ENCODE measurements around the gene EFCAB9. TPM values are rescaled to one million over a fixed set of nuclear protein-coding genes. Genes with fewer than 3 reads are reported as not detected.

Gene EFCAB9
- total RNA-seq, 1 donor from 2014 or later = not detected

GRCh38 chr5:172165465-172165864 lies 28.5 kb upstream of the EFCAB9 start:
- intact Hi-C loops (cut with micrococcal nuclease) = no loop called here

GRCh38 chr5:172166030-172166826 lies 27.7 kb upstream of the EFCAB9 start:
- intact Hi-C loops (cut with micrococcal nuclease) = no loop called here

GRCh38 chr5:172167895-172168294 lies 26.1 kb upstream of the EFCAB9 start:
- intact Hi-C loops (cut with micrococcal nuclease) = no loop called here

GRCh38 chr5:172168311-172168710 lies 25.7 kb upstream of the EFCAB9 start:
- intact Hi-C loops (cut with micrococcal nuclease) = no loop called here

- intact Hi-C loops (cut with micrococcal nuclease) = no loop called here
Observed at GRCh38 chr5:172169216-172169615, 24.8 kb upstream of the EFCAB9 start.

GRCh38 chr5:172170251-172170701 lies 23.7 kb upstream of the EFCAB9 start:
- intact Hi-C loops (cut with micrococcal nuclease) = loop anchor here (2.0 to 10.0 kb wide), 4 partner anchors 17 to 1895 kb away; partner anchors contain the start of gene ATP6V0E1

- intact Hi-C loops (cut with micrococcal nuclease) = loop anchor here (2.0 to 10.0 kb wide), 4 partner anchors 18 to 1896 kb away; partner anchors contain the start of gene ATP6V0E1
Observed at GRCh38 chr5:172171118-172171517, 22.9 kb upstream of the EFCAB9 start.

- intact Hi-C loops (cut with micrococcal nuclease) = loop anchor here (5.0 to 10.0 kb wide), 3 partner anchors 49 to 1898 kb away; partner anchors contain the start of gene ATP6V0E1
Observed at GRCh38 chr5:172172912-172173563, 20.9 kb upstream of the EFCAB9 start.

GRCh38 chr5:172173564-172174153 lies 20.3 kb upstream of the EFCAB9 start:
- intact Hi-C loops (cut with micrococcal nuclease) = loop anchor here (1.0 to 10.0 kb wide), 7 partner anchors 23 to 1899 kb away; partner anchors contain the start of genes ATP6V0E1 and FBXW11

- intact Hi-C loops (cut with micrococcal nuclease) = loop anchor here (1.0 to 10.0 kb wide), 10 partner anchors 12 to 1900 kb away; partner anchors contain the start of genes ATP6V0E1, BNIP1, CPEB4 and NPM1
Observed at GRCh38 chr5:172175263-172175719, 18.7 kb upstream of the EFCAB9 start.

GRCh38 chr5:172177176-172177575 lies 16.8 kb upstream of the EFCAB9 start:
- intact Hi-C loops (cut with micrococcal nuclease) = loop anchor here (5.0 to 10.0 kb wide), 5 partner anchors 600 to 1902 kb away; partner anchors contain the start of genes ATP6V0E1, BNIP1 and CPEB4

- intact Hi-C loops (cut with micrococcal nuclease) = loop anchor here (5.0 to 10.0 kb wide), 5 partner anchors 599 to 1904 kb away; partner anchors contain the start of genes ATP6V0E1, BNIP1 and CPEB4
Observed at GRCh38 chr5:172178301-172178987, 15.5 kb upstream of the EFCAB9 start.

GRCh38 chr5:172178991-172179989 lies 14.7 kb upstream of the EFCAB9 start:
- intact Hi-C loops (cut with micrococcal nuclease) = loop anchor here (1.0 to 10.0 kb wide), 6 partner anchors 8 to 1904 kb away; partner anchors contain the start of genes ATP6V0E1, BNIP1 and CPEB4

GRCh38 chr5:172180936-172181335 lies 13.0 kb upstream of the EFCAB9 start:
- intact Hi-C loops (cut with micrococcal nuclease) = loop anchor here (10.0 kb wide), 1 partner anchor 1144 kb away; the partner anchor contains the start of gene STC2

- intact Hi-C loops (cut with micrococcal nuclease) = loop anchor here (10.0 kb wide), 1 partner anchor 1143 kb away; the partner anchor contains the start of gene STC2
Observed at GRCh38 chr5:172182291-172182690, 11.7 kb upstream of the EFCAB9 start.

- intact Hi-C loops (cut with micrococcal nuclease) = loop anchor here (10.0 kb wide), 1 partner anchor 1141 kb away; the partner anchor contains the start of gene STC2
Observed at GRCh38 chr5:172183881-172184280, 10.1 kb upstream of the EFCAB9 start.

GRCh38 chr5:172185096-172185461 lies 8.9 kb upstream of the EFCAB9 start:
- intact Hi-C loops (cut with micrococcal nuclease) = loop anchor here (5.0 to 10.0 kb wide), 3 partner anchors 772 to 1853 kb away; partner anchors contain the start of genes RPL26L1 and STC2

- intact Hi-C loops (cut with micrococcal nuclease) = loop anchor here (2.0 to 10.0 kb wide), 4 partner anchors 511 to 1854 kb away; partner anchors contain the start of genes RPL26L1 and STC2
Observed at GRCh38 chr5:172186114-172186695, 7.8 kb upstream of the EFCAB9 start.
